T47D (cell line): Measurements from ENCODE around the gene GP1BB.
"Not testable (repeated sequence)": the region's sequence is repeated elsewhere in the genome, so short reads cannot be mapped to it uniquely, and the experiment has no call there.

ENCODE experiments used
- DNase-seq, 2 experiments: peaks; one replicate each; pipeline versions ENCODE4 v3.0.0 to v3.0.0-alpha.2; 2011 to 2012; ENCODE audit warnings: low read depth in 1 of 2, low spot score in 1 of 2
- JUND ChIP-seq: IDR thresholded peaks from 2 replicates; pipeline ENCODE4 v1.6.1; 2012; ENCODE audit warnings: low read depth
- in situ Hi-C: cut with HindIII; loops from 2 replicates; pipeline ENCODE4 v1.10.0; 2016; ENCODE audit warnings: low sequenced_read_pairs, low pct_unique_long_range_greater_than_20kb

Gene GP1BB

GRCh38 chr22:19687561-19688300 is 35.6 kb upstream of the GP1BB start:
- DNase-seq, result peak in 1 of 2 experiments; percentile 37
- in situ Hi-C loops, result no loop called here
- no peak for TF ChIP-seq JUND

- no peak for DNase-seq
- in situ Hi-C loops, result no loop called here
- no peak for TF ChIP-seq JUND
Measured at GRCh38 chr22:19688301-19689290, 34.7 kb upstream of the GP1BB start.

- TF ChIP-seq JUND, result no peak
- DNase-seq, result no peak
- in situ Hi-C loops, result no loop called here
Measured at GRCh38 chr22:19689408-19689807, 33.9 kb upstream of the GP1BB start.

- in situ Hi-C loops, result no loop called here
- no peak for DNase-seq
- no peak for TF ChIP-seq JUND
Measured at GRCh38 chr22:19691007-19691720, 32.2 kb upstream of the GP1BB start.

- no peak for TF ChIP-seq JUND
- in situ Hi-C loops, result no loop called here
- peak in 1 of 2 experiments; percentile 71 for DNase-seq
Measured at GRCh38 chr22:19691721-19692341, 31.5 kb upstream of the GP1BB start.

GRCh38 chr22:19693581-19693980 is 29.8 kb upstream of the GP1BB start:
- no peak for TF ChIP-seq JUND
- in situ Hi-C loops, result no loop called here

GRCh38 chr22:19693981-19694670 is 29.2 kb upstream of the GP1BB start:
- peak in 1 of 2 experiments; percentile 64 for DNase-seq
- in situ Hi-C loops, result no loop called here
- no peak for TF ChIP-seq JUND

More at GRCh38 chr22:19693581-19693980, 29.8 kb upstream of the GP1BB start:
- DNase-seq, result no peak

- in situ Hi-C loops, result no loop called here
- no peak for TF ChIP-seq JUND
Measured at GRCh38 chr22:19694696-19695095, 28.6 kb upstream of the GP1BB start.

GRCh38 chr22:19696504-19697276 is 26.6 kb upstream of the GP1BB start:
- in situ Hi-C loops, result no loop called here
- TF ChIP-seq JUND, result no peak
- DNase-seq, result no peak

More at GRCh38 chr22:19694696-19695095, 28.6 kb upstream of the GP1BB start:
- DNase-seq, result no peak

GRCh38 chr22:19697871-19698270 is 25.5 kb upstream of the GP1BB start:
- in situ Hi-C loops, DNase-seq: not testable (repeated sequence)
